B cell (primary cell): ENCODE measurements around the gene MPEG1.

ENCODE experiments used
- CTCF ChIP-seq: fragments of 200-600 bp; IDR thresholded peaks from one replicate; pipeline ENCODE4 v1.8.0; 2022; ENCODE audit warnings: antibody characterized with exemption, mild to moderate bottlenecking
- EZH2 ChIP-seq: IDR thresholded peaks from 2 replicates; pipeline ENCODE4 v1.6.1; 2012; ENCODE audit warnings: borderline replicate concordance, low read depth, mild to moderate bottlenecking, moderate library complexity, low read length; ENCODE audit not compliant: insufficient read depth, poor library complexity, severe bottlenecking

- TF ChIP-seq CTCF = no peak
- TF ChIP-seq EZH2 = no peak
Observed at GRCh38 chr11:59197991-59198390, 14.7 kb downstream of the MPEG1 start.
